ENCODE data around the gene PLVAP.

PLVAP gene

GRCh38 chr19:17389957-17390664 lies 13.0 kb upstream of the PLVAP start:
- no peak for TF ChIP-seq CTCF (IDR thresholded peaks at IDR 0.05)
- H3K4me3 ChIP-seq: peak overlapping the region; percentile 72
- no peak overlapping the region for H3K27ac ChIP-seq
- DNase-seq (ENCODE audit: low spot score): no peak

- no peak for DNase-seq (ENCODE audit: low spot score)
- Histone ChIP-seq H3K4me3 (no peak overlapping the region), H3K27ac (no peak overlapping the region)
- TF ChIP-seq CTCF (IDR thresholded peaks at IDR 0.05): no peak
Measured at GRCh38 chr19:17389288-17389687, 12.1 kb upstream of the PLVAP start.

GRCh38 chr19:17385878-17386611 lies 8.9 kb upstream of the PLVAP start:
- peak; percentile 93 for TF ChIP-seq CTCF (IDR thresholded peaks at IDR 0.05)
- DNase-seq (ENCODE audit: low spot score): no peak
- no peak overlapping the region for H3K27ac ChIP-seq
- H3K4me3 ChIP-seq: no peak overlapping the region

- TF ChIP-seq CTCF (IDR thresholded peaks at IDR 0.05): no peak
- Histone ChIP-seq H3K27ac (no peak overlapping the region), H3K4me3 (no peak overlapping the region)
- DNase-seq (ENCODE audit: low spot score): no peak
Measured at GRCh38 chr19:17380426-17381138, 3.4 kb upstream of the PLVAP start.

- H3K27ac ChIP-seq: peak overlapping the region in 1 of 2 donors; percentile 45
- DNase-seq (ENCODE audit: low spot score): no peak
- no peak overlapping the region for H3K4me3 ChIP-seq
- TF ChIP-seq CTCF (IDR thresholded peaks at IDR 0.05): no peak
Measured at GRCh38 chr19:17379221-17379631, 2.1 kb upstream of the PLVAP start.

GRCh38 chr19:17378271-17378670 lies 1.1 kb upstream of the PLVAP start:
- no peak for TF ChIP-seq CTCF (IDR thresholded peaks at IDR 0.05)
- Histone ChIP-seq H3K27ac (peak overlapping the region in 1 of 2 donors; percentile 16), H3K4me3 (no peak overlapping the region)
- no peak for DNase-seq (ENCODE audit: low spot score)

Data from coronary artery (tissue), 2 donors.